Vagina (tissue), 2 donors: ENCODE measurements around the gene SSBP2. TPM values are rescaled to one million over a fixed set of nuclear protein-coding genes. Genes with fewer than 3 reads are reported as not detected.

Source experiments
- DNase-seq, 2 donors: peaks; one replicate each; pipeline ENCODE4 v3.0.0-alpha.2; 2017; ENCODE audit errors: extremely low spot score in 2 of 2
- H3K27ac ChIP-seq: fragments of 200-600 bp; sonication (generic); one replicate; pipeline ENCODE4 v1.5.1; 2019
- H3K27me3 ChIP-seq: fragments of 200-600 bp; sonication (generic); one replicate; pipeline ENCODE4 v1.5.1; 2019
- H3K36me3 ChIP-seq, 2 donors: fragments of 200-600 bp; sonication (generic); one replicate each; pipeline ENCODE4 v1.5.1; 2017 to 2019
- H3K4me1 ChIP-seq: fragments of 200-600 bp; sonication (generic); one replicate; pipeline ENCODE4 v1.5.1; 2019
- H3K4me3 ChIP-seq, 2 donors: fragments of 200-600 bp; sonication (generic); 1 replicate in 1 of 2; 2 replicates in 1 of 2; pipeline ENCODE4 v1.5.1; 2016 to 2019
- H3K9me3 ChIP-seq: fragments of 200-600 bp; sonication (generic); one replicate; pipeline ENCODE4 v1.5.1; 2019
- CTCF ChIP-seq, 3 experiments: fragments of 450-650 bp in 2 of 3; fragments of 200-600 bp in 1 of 3; sonication (generic) in 1 of 3; IDR thresholded peaks; one replicate each; pipeline ENCODE4 v1.5.1; 2017 to 2019; ENCODE audit warnings: antibody characterized with exemption in 3 of 3, mild to moderate bottlenecking in 2 of 3, moderate library complexity in 2 of 3
- POLR2A ChIP-seq, 2 donors: fragments of 450-650 bp; IDR thresholded peaks; one replicate each; pipeline ENCODE4 v1.6.1; 2017; ENCODE audit warnings: antibody characterized with exemption in 2 of 2, mild to moderate bottlenecking in 2 of 2, moderate library complexity in 2 of 2
- POLR2AphosphoS5 ChIP-seq, 2 donors: sonication (generic); formaldehyde crosslinking; IDR thresholded peaks; one replicate each; pipeline ENCODE4 v1.9.0; 2017; ENCODE audit warnings: antibody characterized with exemption in 2 of 2, mild to moderate bottlenecking in 2 of 2, low read depth in 1 of 2; ENCODE audit not compliant: insufficient read depth in 1 of 2
- intact Hi-C: fragments of 100-400 bp; cut with DNase I; formaldehyde crosslinking; loops from one replicate; pipeline ENCODE4 v1.15.1; 2023
- total RNA-seq: library from RNA; depleted of rRNA; stranded (reverse); fragments of >200 nt; gene quantifications from one replicate; pipeline ENCODE4 v1.2.3, GENCODE V29; 2016

The SSBP2 gene
- total RNA-seq, 1 donor from 2014 or later = 66.3 TPM

GRCh38 chr5:81633471-81633870, 117.4 kb downstream of the SSBP2 start:
- Histone ChIP-seq H3K4me3 (no peak overlapping the region), H3K4me1 (peaks cover 1% of the 10 kb centered on the region), H3K27me3 (no peaks in the 10 kb centered on the region), H3K27ac (no peak overlapping the region), H3K36me3 (peaks cover 0 to 5% of the 10 kb centered on the region in 2 donors), H3K9me3 (no peaks in the 10 kb centered on the region)
- no peak for DNase-seq
- intact Hi-C loops = no loop called here
- TF ChIP-seq CTCF (IDR thresholded peaks at IDR 0.05) = no peak
- TF ChIP-seq POLR2A (IDR thresholded peaks at IDR 0.05) = no peak
- TF ChIP-seq POLR2AphosphoS5 (IDR thresholded peaks at IDR 0.05; ENCODE audit: insufficient read depth in 1 of 2, low read depth in 1 of 2) = no peak

- DNase-seq = no peak
- Histone ChIP-seq H3K9me3 (no peaks in the 10 kb centered on the region), H3K4me3 (no peak overlapping the region), H3K4me1 (no peaks in the 10 kb centered on the region), H3K27me3 (no peaks in the 10 kb centered on the region), H3K27ac (no peak overlapping the region), H3K36me3 (peaks cover 0 to 5% of the 10 kb centered on the region in 2 donors)
- intact Hi-C loops = no loop called here
- TF ChIP-seq POLR2AphosphoS5 (IDR thresholded peaks at IDR 0.05; ENCODE audit: insufficient read depth in 1 of 2, low read depth in 1 of 2) = no peak
- no peak for TF ChIP-seq CTCF (IDR thresholded peaks at IDR 0.05)
- no peak for TF ChIP-seq POLR2A (IDR thresholded peaks at IDR 0.05)
These were observed 118.2 kb downstream of the SSBP2 start for GRCh38 chr5:81632679-81633078.

- H3K27me3 ChIP-seq = no peaks in the 10 kb centered on the region
- H3K4me1 ChIP-seq = peaks cover under 1% of the 10 kb centered on the region
- H3K4me3 ChIP-seq = no peak overlapping the region
- H3K27ac ChIP-seq = no peak overlapping the region
- H3K36me3 ChIP-seq = peaks cover 0 to 5% of the 10 kb centered on the region in 2 donors
- DNase-seq = no peak
- no peak for TF ChIP-seq CTCF (IDR thresholded peaks at IDR 0.05)
- TF ChIP-seq POLR2A (IDR thresholded peaks at IDR 0.05) = no peak
- no peak for TF ChIP-seq POLR2AphosphoS5 (IDR thresholded peaks at IDR 0.05; ENCODE audit: insufficient read depth in 1 of 2, low read depth in 1 of 2)
- H3K9me3 ChIP-seq = no peaks in the 10 kb centered on the region
- intact Hi-C loops = no loop called here
These were observed 119.3 kb downstream of the SSBP2 start for GRCh38 chr5:81631621-81632020.

GRCh38 chr5:81631124-81631523, 119.8 kb downstream of the SSBP2 start:
- no peak for DNase-seq

More at GRCh38 chr5:81631124-81631523, 119.8 kb downstream of the SSBP2 start:
- Histone ChIP-seq H3K27ac (no peak overlapping the region), H3K4me1 (peaks cover 6% of the 10 kb centered on the region), H3K9me3 (no peaks in the 10 kb centered on the region), H3K4me3 (no peak overlapping the region), H3K36me3 (peaks cover 0 to 2% of the 10 kb centered on the region in 2 donors), H3K27me3 (no peaks in the 10 kb centered on the region)
- no peak for TF ChIP-seq POLR2A (IDR thresholded peaks at IDR 0.05)
- no peak for TF ChIP-seq POLR2AphosphoS5 (IDR thresholded peaks at IDR 0.05; ENCODE audit: insufficient read depth in 1 of 2, low read depth in 1 of 2)
- no peak for TF ChIP-seq CTCF (IDR thresholded peaks at IDR 0.05)
- intact Hi-C loops = no loop called here
